Measurements from ENCODE around the gene OGT. TPM values are rescaled to one million over a fixed set of nuclear protein-coding genes. Genes with fewer than 3 reads are reported as not detected.

Gene OGT
- total and polyA plus RNA-seq, 10 of the 15 experiments (the other 5 are each of a cell fraction or from before 2014, with no cell fraction given) = 38.2 to 671 (median 107) TPM

DNA sequence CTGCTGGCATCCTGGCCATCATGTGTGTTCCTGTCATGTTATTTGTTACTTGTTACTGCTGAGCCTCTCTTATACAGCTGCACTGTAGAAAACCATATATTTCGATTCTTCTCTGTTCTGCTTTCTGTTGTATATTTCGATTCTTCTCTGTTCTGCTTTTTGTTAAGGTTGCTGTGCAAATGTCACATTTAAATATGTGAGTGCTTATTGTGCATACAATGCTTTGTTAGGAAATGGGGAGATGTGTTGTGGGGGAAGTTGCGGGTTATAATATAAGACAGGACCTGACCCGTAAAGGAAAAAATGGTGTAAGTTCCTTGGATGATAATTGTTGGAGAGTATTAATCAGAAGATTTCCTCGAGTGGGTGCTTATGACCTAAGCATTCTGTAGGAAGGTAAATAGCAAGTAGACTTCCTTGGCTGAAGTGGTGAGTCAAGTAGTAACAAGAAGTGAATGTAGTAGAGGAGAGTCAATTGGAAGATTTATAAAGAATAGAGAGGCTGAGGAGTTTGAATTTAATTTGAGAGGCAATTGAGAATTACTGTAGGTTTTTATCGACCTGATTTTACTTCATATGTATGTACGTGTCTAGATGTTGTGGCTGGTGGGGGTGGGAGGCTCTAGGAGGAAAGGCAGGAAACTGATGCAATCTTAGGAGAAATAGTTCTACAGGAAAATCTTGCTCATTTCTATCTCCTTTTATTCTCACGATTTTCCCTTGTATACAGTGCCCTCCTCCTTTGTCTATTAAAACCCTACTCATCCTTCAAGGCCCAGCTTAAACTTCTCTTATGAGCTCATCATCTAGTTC lies 8.5 kb downstream of the OGT start (continued):
- TF ChIP-seq PAX8 (IDR thresholded peaks at IDR 0.05) (no peak), ATF7 (IDR thresholded peaks at IDR 0.05; ENCODE audit: low read depth) (0 out of 2 replicates have a peak, but pooled peaks have one; percentile 9), NRF1 (conservative IDR thresholded peaks at IDR 0.05; ENCODE audit: low read depth, low read length) (no peak), IRF4 (IDR thresholded peaks at IDR 0.05; ENCODE audit: low read depth, low read length) (0 out of 2 replicates have a peak, but pooled peaks have one; percentile 30), EZH2 (IDR thresholded peaks at IDR 0.05; ENCODE audit: borderline replicate concordance, control insufficient read depth, low read depth, low read length) (no peak), CHD1 (IDR thresholded peaks at IDR 0.05; ENCODE audit: low read depth, low read length) (no peak), NFIC (IDR thresholded peaks at IDR 0.05; ENCODE audit: low read depth, low read length) (peak; percentile 47; the same call in 1 of the 2 replicates), EGR1 (IDR thresholded peaks at IDR 0.05; ENCODE audit: borderline replicate concordance in 1 of 2, low read depth in 2 of 2, low read length in 2 of 2) (no peak), RFX5 (IDR thresholded peaks at IDR 0.05; ENCODE audit: low read depth, low read length) (no peak), SPI1 (IDR thresholded peaks at IDR 0.05; ENCODE audit: borderline replicate concordance, insufficient read depth, low read depth, low read length) (peak; percentile 87), EP300 (IDR thresholded peaks at IDR 0.05; ENCODE audit: borderline replicate concordance in 1 of 2, control insufficient read depth in 1 of 2, low read depth in 2 of 2, low read length in 2 of 2) (0 out of 4 replicates have a peak, but pooled peaks of 1 of the 2 experiments have one; percentile 27), NBN (IDR thresholded peaks at IDR 0.05) (0 out of 2 replicates have a peak, but pooled peaks have one; percentile 54)
- TF ChIP-seq, protein P1, sequence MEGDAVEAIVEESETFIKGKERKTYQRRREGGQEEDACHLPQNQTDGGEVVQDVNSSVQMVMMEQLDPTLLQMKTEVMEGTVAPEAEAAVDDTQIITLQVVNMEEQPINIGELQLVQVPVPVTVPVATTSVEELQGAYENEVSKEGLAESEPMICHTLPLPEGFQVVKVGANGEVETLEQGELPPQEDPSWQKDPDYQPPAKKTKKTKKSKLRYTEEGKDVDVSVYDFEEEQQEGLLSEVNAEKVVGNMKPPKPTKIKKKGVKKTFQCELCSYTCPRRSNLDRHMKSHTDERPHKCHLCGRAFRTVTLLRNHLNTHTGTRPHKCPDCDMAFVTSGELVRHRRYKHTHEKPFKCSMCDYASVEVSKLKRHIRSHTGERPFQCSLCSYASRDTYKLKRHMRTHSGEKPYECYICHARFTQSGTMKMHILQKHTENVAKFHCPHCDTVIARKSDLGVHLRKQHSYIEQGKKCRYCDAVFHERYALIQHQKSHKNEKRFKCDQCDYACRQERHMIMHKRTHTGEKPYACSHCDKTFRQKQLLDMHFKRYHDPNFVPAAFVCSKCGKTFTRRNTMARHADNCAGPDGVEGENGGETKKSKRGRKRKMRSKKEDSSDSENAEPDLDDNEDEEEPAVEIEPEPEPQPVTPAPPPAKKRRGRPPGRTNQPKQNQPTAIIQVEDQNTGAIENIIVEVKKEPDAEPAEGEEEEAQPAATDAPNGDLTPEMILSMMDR (IDR thresholded peaks at IDR 0.05 in 2 of 3, conservative IDR thresholded peaks at IDR 0.05 in 1 of 3; ENCODE audit: control insufficient read depth in 2 of 3, extremely low read depth in 1 of 3, insufficient read depth in 1 of 3, low read depth in 3 of 3, low read length in 3 of 3) = no peak
- TF ChIP-seq, protein P2, sequence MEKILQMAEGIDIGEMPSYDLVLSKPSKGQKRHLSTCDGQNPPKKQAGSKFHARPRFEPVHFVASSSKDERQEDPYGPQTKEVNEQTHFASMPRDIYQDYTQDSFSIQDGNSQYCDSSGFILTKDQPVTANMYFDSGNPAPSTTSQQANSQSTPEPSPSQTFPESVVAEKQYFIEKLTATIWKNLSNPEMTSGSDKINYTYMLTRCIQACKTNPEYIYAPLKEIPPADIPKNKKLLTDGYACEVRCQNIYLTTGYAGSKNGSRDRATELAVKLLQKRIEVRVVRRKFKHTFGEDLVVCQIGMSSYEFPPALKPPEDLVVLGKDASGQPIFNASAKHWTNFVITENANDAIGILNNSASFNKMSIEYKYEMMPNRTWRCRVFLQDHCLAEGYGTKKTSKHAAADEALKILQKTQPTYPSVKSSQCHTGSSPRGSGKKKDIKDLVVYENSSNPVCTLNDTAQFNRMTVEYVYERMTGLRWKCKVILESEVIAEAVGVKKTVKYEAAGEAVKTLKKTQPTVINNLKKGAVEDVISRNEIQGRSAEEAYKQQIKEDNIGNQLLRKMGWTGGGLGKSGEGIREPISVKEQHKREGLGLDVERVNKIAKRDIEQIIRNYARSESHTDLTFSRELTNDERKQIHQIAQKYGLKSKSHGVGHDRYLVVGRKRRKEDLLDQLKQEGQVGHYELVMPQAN (conservative IDR thresholded peaks at IDR 0.05) = no peak
- TF ChIP-seq, protein P3, sequence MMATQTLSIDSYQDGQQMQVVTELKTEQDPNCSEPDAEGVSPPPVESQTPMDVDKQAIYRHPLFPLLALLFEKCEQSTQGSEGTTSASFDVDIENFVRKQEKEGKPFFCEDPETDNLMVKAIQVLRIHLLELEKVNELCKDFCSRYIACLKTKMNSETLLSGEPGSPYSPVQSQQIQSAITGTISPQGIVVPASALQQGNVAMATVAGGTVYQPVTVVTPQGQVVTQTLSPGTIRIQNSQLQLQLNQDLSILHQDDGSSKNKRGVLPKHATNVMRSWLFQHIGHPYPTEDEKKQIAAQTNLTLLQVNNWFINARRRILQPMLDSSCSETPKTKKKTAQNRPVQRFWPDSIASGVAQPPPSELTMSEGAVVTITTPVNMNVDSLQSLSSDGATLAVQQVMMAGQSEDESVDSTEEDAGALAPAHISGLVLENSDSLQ (IDR thresholded peaks at IDR 0.05) = no peak
- TF ChIP-seq, protein P4, sequence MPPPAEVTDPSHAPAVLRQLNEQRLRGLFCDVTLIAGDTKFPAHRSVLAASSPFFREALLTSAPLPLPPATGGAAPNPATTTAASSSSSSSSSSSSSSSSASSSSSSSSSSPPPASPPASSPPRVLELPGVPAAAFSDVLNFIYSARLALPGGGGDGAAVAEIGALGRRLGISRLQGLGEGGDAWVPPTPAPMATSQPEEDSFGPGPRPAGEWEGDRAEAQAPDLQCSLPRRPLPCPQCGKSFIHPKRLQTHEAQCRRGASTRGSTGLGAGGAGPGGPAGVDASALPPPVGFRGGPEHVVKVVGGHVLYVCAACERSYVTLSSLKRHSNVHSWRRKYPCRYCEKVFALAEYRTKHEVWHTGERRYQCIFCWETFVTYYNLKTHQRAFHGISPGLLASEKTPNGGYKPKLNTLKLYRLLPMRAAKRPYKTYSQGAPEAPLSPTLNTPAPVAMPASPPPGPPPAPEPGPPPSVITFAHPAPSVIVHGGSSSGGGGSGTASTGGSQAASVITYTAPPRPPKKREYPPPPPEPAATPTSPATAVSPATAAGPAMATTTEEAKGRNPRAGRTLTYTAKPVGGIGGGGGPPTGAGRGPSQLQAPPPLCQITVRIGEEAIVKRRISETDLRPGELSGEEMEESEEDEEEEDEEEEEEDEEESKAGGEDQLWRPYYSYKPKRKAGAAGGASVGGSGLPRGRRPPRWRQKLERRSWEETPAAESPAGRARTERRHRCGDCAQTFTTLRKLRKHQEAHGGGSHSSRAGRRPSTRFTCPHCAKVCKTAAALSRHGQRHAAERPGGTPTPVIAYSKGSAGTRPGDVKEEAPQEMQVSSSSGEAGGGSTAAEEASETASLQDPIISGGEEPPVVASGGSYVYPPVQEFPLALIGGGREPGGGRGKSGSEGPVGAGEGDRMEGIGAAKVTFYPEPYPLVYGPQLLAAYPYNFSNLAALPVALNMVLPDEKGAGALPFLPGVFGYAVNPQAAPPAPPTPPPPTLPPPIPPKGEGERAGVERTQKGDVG (CRISPR knock-in tag; IDR thresholded peaks at IDR 0.05) = no peak
- TF ChIP-seq, protein P5, sequence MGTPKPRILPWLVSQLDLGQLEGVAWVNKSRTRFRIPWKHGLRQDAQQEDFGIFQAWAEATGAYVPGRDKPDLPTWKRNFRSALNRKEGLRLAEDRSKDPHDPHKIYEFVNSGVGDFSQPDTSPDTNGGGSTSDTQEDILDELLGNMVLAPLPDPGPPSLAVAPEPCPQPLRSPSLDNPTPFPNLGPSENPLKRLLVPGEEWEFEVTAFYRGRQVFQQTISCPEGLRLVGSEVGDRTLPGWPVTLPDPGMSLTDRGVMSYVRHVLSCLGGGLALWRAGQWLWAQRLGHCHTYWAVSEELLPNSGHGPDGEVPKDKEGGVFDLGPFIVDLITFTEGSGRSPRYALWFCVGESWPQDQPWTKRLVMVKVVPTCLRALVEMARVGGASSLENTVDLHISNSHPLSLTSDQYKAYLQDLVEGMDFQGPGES (IDR thresholded peaks at IDR 0.05) = no peak

All from GM12878 (cell line).